ENCODE data around the gene CHMP3. TPM values are rescaled to one million over a fixed set of nuclear protein-coding genes. Genes with fewer than 3 reads are reported as not detected.

Gene CHMP3
- total and polyA plus RNA-seq, 2 of the 13 experiments (the other 11 are each of a cell fraction or from before 2014, with no cell fraction given), result 64.1 to 114 TPM

- in situ Hi-C loops (cut with HindIII; ENCODE audit: extremely low pct_ligation_motif_present, low pct_unique_long_range_greater_than_20kb) (no loop called here), intact Hi-C loops (cut with micrococcal nuclease; ENCODE audit: unreplicated experiment) (no loop called here)
- DNase-seq (ENCODE audit: low spot score) (no peak), FAIRE-seq (no peak), ATAC-seq (no peak)
- Histone ChIP-seq H3K79me2 (ENCODE audit: insufficient read depth, low read length) (no peaks in the 10 kb centered on the region), H3K4me1 (ENCODE audit: insufficient read depth, low read length) (no peaks in the 10 kb centered on the region), H3K36me3 (replicated peaks in 1 of 2; ENCODE audit: control insufficient read depth in 1 of 2, insufficient read depth in 2 of 2, low read length in 2 of 2) (no peaks in the 10 kb centered on the region), H3K9ac (ENCODE audit: insufficient read depth, low read depth, low read length) (no peak overlapping the region), H3K27ac (ENCODE audit: extremely low read length, insufficient read depth, low read length) (no peak overlapping the region), H3K27me3 (ENCODE audit: control insufficient read depth in 1 of 2, insufficient read depth in 2 of 2, low read length in 2 of 2) (no peaks in the 10 kb centered on the region; a peak in 1 of 5 replicates), H3K9me3 (ENCODE audit: low read length) (no peaks in the 10 kb centered on the region), H4K20me1 (ENCODE audit: insufficient read depth, low read length) (no peaks in the 10 kb centered on the region), H2AFZ (ENCODE audit: low read length) (no peak overlapping the region), H3K4me2 (ENCODE audit: low read depth, low read length) (no peak overlapping the region), H3K4me3 (replicated peaks in 1 of 3; ENCODE audit: insufficient read depth in 1 of 3, low read depth in 2 of 3, low read length in 3 of 3) (no peak overlapping the region)
- CTCF ChIA-PET (ENCODE audit: low intra/inter-chr PET ratio, low total read pairs), result no interaction called here
- no TSS peak for BruUV-seq (replicated peaks)
- no peak for TF ChIP-seq ZNF251 (CRISPR knock-in tag; IDR thresholded peaks at IDR 0.05)
- TF ChIP-seq ZBTB42 (CRISPR knock-in tag; IDR thresholded peaks at IDR 0.05), result no peak
- no peak for TF ChIP-seq REST (IDR thresholded peaks at IDR 0.05; ENCODE audit: borderline replicate concordance in 1 of 2, low read depth in 1 of 2, low read length in 2 of 2)
- no peak for TF ChIP-seq ZNF782 (CRISPR knock-in tag; IDR thresholded peaks at IDR 0.05; ENCODE audit: borderline replicate concordance)
- TF ChIP-seq, protein P1, sequence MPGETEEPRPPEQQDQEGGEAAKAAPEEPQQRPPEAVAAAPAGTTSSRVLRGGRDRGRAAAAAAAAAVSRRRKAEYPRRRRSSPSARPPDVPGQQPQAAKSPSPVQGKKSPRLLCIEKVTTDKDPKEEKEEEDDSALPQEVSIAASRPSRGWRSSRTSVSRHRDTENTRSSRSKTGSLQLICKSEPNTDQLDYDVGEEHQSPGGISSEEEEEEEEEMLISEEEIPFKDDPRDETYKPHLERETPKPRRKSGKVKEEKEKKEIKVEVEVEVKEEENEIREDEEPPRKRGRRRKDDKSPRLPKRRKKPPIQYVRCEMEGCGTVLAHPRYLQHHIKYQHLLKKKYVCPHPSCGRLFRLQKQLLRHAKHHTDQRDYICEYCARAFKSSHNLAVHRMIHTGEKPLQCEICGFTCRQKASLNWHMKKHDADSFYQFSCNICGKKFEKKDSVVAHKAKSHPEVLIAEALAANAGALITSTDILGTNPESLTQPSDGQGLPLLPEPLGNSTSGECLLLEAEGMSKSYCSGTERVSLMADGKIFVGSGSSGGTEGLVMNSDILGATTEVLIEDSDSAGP (CRISPR knock-in tag; IDR thresholded peaks at IDR 0.05; ENCODE audit: borderline replicate concordance), result no peak
- TF ChIP-seq ZNF432 (CRISPR knock-in tag; IDR thresholded peaks at IDR 0.05; ENCODE audit: borderline replicate concordance), result no peak
- TF ChIP-seq ZKSCAN5 (CRISPR knock-in tag; IDR thresholded peaks at IDR 0.05), result no peak
- TF ChIP-seq ZNF644 (CRISPR knock-in tag; IDR thresholded peaks at IDR 0.05; ENCODE audit: low read depth), result no peak
- TF ChIP-seq ZNF121 (CRISPR knock-in tag; IDR thresholded peaks at IDR 0.05), result no peak
- TF ChIP-seq ZMYM3 (CRISPR knock-in tag; IDR thresholded peaks at IDR 0.05), result no peak
- TF ChIP-seq SMYD3 (CRISPR knock-in tag; IDR thresholded peaks at IDR 0.05), result no peak
- no peak for TF ChIP-seq ZNF614 (CRISPR knock-in tag; IDR thresholded peaks at IDR 0.05; ENCODE audit: borderline replicate concordance)
- no peak for TF ChIP-seq IRX3 (CRISPR knock-in tag; IDR thresholded peaks at IDR 0.05; ENCODE audit: borderline replicate concordance, low read depth)
- TF ChIP-seq ZNF274 (CRISPR knock-in tag; IDR thresholded peaks at IDR 0.05), result no peak
- no peak for TF ChIP-seq ARID3A (IDR thresholded peaks at IDR 0.05; ENCODE audit: low read depth, low read length)
- no peak for TF ChIP-seq RCOR2 (CRISPR knock-in tag; IDR thresholded peaks at IDR 0.05)
- POLR2A ChIA-PET, result no interaction called here
- 87% methylated on average over 2 of the region's 2 CpGs for WGBS (ENCODE audit: low lambda C conversion rate)
Observed at GRCh38 chr2:86593266-86593665, 30.0 kb upstream of the CHMP3 start.

Measured in HepG2 (cell line).